NCI-H446 (cell line): ENCODE results near the gene TPO.
"Not testable (repeated sequence)": the region's sequence is repeated elsewhere in the genome, so short reads cannot be mapped to it uniquely, and the experiment has no call there.

Source experiments
- DNase-seq, 2 experiments: peaks; one replicate each; lab custom pipeline; 2025; lab: John Stamatoyannopoulos, UW

The TPO gene

GRCh38 chr2:1484131-1484884, 71.0 kb downstream of the TPO start:
- no peak for DNase-seq

- DNase-seq: no peak
These were observed 73.4 kb downstream of the TPO start for GRCh38 chr2:1486670-1487069.

- no peak for DNase-seq
These were observed 74.5 kb downstream of the TPO start for GRCh38 chr2:1487758-1488157.

- no peak for DNase-seq
These were observed 75.0 kb downstream of the TPO start for GRCh38 chr2:1488181-1488671.

- no peak for DNase-seq
These were observed 75.6 kb downstream of the TPO start for GRCh38 chr2:1488851-1489250.

GRCh38 chr2:1489486-1489885, 76.2 kb downstream of the TPO start:
- DNase-seq: no peak

GRCh38 chr2:1490381-1490780, 77.1 kb downstream of the TPO start:
- not testable (repeated sequence) for DNase-seq

GRCh38 chr2:1491751-1492150, 78.5 kb downstream of the TPO start:
- DNase-seq: no peak

GRCh38 chr2:1492231-1492630, 79.0 kb downstream of the TPO start:
- DNase-seq: not testable (repeated sequence)

GRCh38 chr2:1492711-1493430, 79.6 kb downstream of the TPO start:
- DNase-seq: no peak

GRCh38 chr2:1493431-1494126, 80.3 kb downstream of the TPO start:
- DNase-seq: no peak

GRCh38 chr2:1494257-1494656, 81.0 kb downstream of the TPO start:
- DNase-seq: no peak

- DNase-seq: no peak
These were observed 81.6 kb downstream of the TPO start for GRCh38 chr2:1494906-1495305.

- DNase-seq: no peak
These were observed 82.6 kb downstream of the TPO start for GRCh38 chr2:1495676-1496358.

GRCh38 chr2:1496359-1496821, 83.1 kb downstream of the TPO start:
- no peak for DNase-seq

- DNase-seq: no peak
These were observed 83.9 kb downstream of the TPO start for GRCh38 chr2:1497122-1497611.

GRCh38 chr2:1498176-1498575, 84.9 kb downstream of the TPO start:
- DNase-seq: no peak

- DNase-seq: no peak
These were observed 86.0 kb downstream of the TPO start for GRCh38 chr2:1499033-1499795.

- DNase-seq: no peak
These were observed 88.0 kb downstream of the TPO start for GRCh38 chr2:1501038-1501851.

- DNase-seq: no peak
These were observed 88.7 kb downstream of the TPO start for GRCh38 chr2:1501991-1502390.
